Left cardiac atrium (tissue), 4 donors: ENCODE results near the gene C11orf54. TPM values are rescaled to one million over a fixed set of nuclear protein-coding genes. Genes with fewer than 3 reads are reported as not detected.
"Not testable (repeated sequence)": the region's sequence is repeated elsewhere in the genome, so short reads cannot be mapped to it uniquely, and the experiment has no call there.

Source experiments
- ATAC-seq, 2 donors: fragments of 200-7000 bp; cut with Tn5 transposase; one replicate each; pipeline ENCODE4 v1.9.1; 2020; ENCODE audit warnings: mild to moderate bottlenecking in 2 of 2, moderate library complexity in 2 of 2
- DNase-seq: peaks from one replicate; pipeline ENCODE4 v3.0.0-alpha.2; 2020
- intact Hi-C, 2 donors: fragments of 100-400 bp; cut with DNase I; formaldehyde crosslinking; loops; one replicate each; pipeline versions ENCODE4 v1.14.1 to v1.15.1; 2022 to 2023
- total RNA-seq, 2 donors: library from RNA; stranded (reverse); fragmentation: NEBNext Ultra II Directional; extraction: Animal tissue kit (Norgen Biotek cat#: 25700); gene quantifications; one replicate each; pipeline ENCODE4 v1.2.1, GENCODE V29; 2021
- donor health status: DM: no; HTN: yes; CAD: no.
- donor health status: DM: no; HTN: yes; CAD: no; lungs with severe emphysema.
- donor health status: DM: yes; HTN: yes; CAD: no.
- donor health status: Dilated cardiomyopathy.

Gene C11orf54
- total RNA-seq, 2 donors from 2014 or later = 27.2 to 28.4 TPM

- intact Hi-C loops = loop anchor here in 1 of 2 donors (5.0 kb wide), 1 partner anchor 65 kb away; no protein-coding TSS in a partner anchor
- DNase-seq (no peak), ATAC-seq (no peak)
These were observed 9.1 kb upstream of the C11orf54 start for GRCh38 chr11:93732237-93732892.

GRCh38 chr11:93733474-93733873, 8.0 kb upstream of the C11orf54 start:
- DNase-seq = no peak
- intact Hi-C loops = loop anchor here in 1 of 2 donors (5.0 kb wide), 1 partner anchor 66 kb away; no protein-coding TSS in a partner anchor
- ATAC-seq = no peak

- intact Hi-C loops = loop anchor here in 1 of 2 donors (5.0 kb wide), 1 partner anchor 67 kb away; no protein-coding TSS in a partner anchor
- ATAC-seq (no peak), DNase-seq (no peak)
These were observed 6.8 kb upstream of the C11orf54 start for GRCh38 chr11:93734427-93735222.

GRCh38 chr11:93735627-93736026, 5.8 kb upstream of the C11orf54 start:
- intact Hi-C loops = no loop called here

GRCh38 chr11:93736129-93736528, 5.3 kb upstream of the C11orf54 start:
- ATAC-seq = no peak
- intact Hi-C loops = no loop called here
- DNase-seq = no peak

More at GRCh38 chr11:93735627-93736026, 5.8 kb upstream of the C11orf54 start:
- ATAC-seq (no peak), DNase-seq (no peak)

GRCh38 chr11:93737904-93738612, 3.4 kb upstream of the C11orf54 start:
- ATAC-seq = no peak
- intact Hi-C loops = no loop called here

GRCh38 chr11:93738647-93739081, 2.8 kb upstream of the C11orf54 start:
- ATAC-seq = no peak
- intact Hi-C loops = no loop called here
- no peak for DNase-seq

More at GRCh38 chr11:93737904-93738612, 3.4 kb upstream of the C11orf54 start:
- DNase-seq = no peak

GRCh38 chr11:93740031-93740729, 1.3 kb upstream of the C11orf54 start:
- intact Hi-C loops = loop anchor here in 1 of 2 donors (5.0 kb wide), 1 partner anchor 42 kb away; the partner anchor contains the start of gene MED17
- ATAC-seq (no peak), DNase-seq (no peak)

GRCh38 chr11:93740730-93741093, 760 bp upstream of the C11orf54 start:
- intact Hi-C loops = loop anchor here in 1 of 2 donors (5.0 kb wide), 1 partner anchor 42 kb away; the partner anchor contains the start of gene MED17
- ATAC-seq (peak; percentile 71 to 79), DNase-seq (peak; percentile 76)

- DNase-seq (no peak), ATAC-seq (peak; percentile 36 to 48)
- intact Hi-C loops = loop anchor here in 1 of 2 donors (5.0 kb wide), 1 partner anchor 40 kb away; the partner anchor contains the start of gene MED17
These were observed 382 bp downstream of the C11orf54 start for GRCh38 chr11:93741882-93742226.

- ATAC-seq (no peak), DNase-seq (no peak)
- intact Hi-C loops = loop anchor here in 1 of 2 donors (5.0 kb wide), 1 partner anchor 39 kb away; the partner anchor contains the start of gene MED17
These were observed 1.8 kb downstream of the C11orf54 start for GRCh38 chr11:93743291-93743690.

- no peak for ATAC-seq
- DNase-seq = no peak
- intact Hi-C loops = loop anchor here in 1 of 2 donors (5.0 kb wide), 1 partner anchor 38 kb away; the partner anchor contains the start of gene MED17
These were observed 3.2 kb downstream of the C11orf54 start for GRCh38 chr11:93744669-93745004.

- DNase-seq, intact Hi-C loops, ATAC-seq: not testable (repeated sequence)
These were observed 3.7 kb downstream of the C11orf54 start for GRCh38 chr11:93745005-93745755.

- intact Hi-C loops = no loop called here
- DNase-seq (no peak), ATAC-seq (no peak)
These were observed 4.6 kb downstream of the C11orf54 start for GRCh38 chr11:93746101-93746500.

GRCh38 chr11:93747122-93747521, 5.7 kb downstream of the C11orf54 start:
- no peak for DNase-seq
- intact Hi-C loops = no loop called here
- ATAC-seq = no peak

- ATAC-seq (no peak), DNase-seq (no peak)
- intact Hi-C loops = no loop called here
These were observed 9.5 kb downstream of the C11orf54 start for GRCh38 chr11:93751001-93751400.

GRCh38 chr11:93753241-93753640, 11.8 kb downstream of the C11orf54 start:
- intact Hi-C loops = no loop called here
- no peak for DNase-seq
- ATAC-seq = no peak

GRCh38 chr11:93756748-93757147, 15.3 kb downstream of the C11orf54 start:
- ATAC-seq = no peak
- DNase-seq = no peak
- intact Hi-C loops = no loop called here
